Kidney epithelial cell (primary cell): ENCODE results near the gene FAM114A2. TPM values are rescaled to one million over a fixed set of nuclear protein-coding genes. Genes with fewer than 3 reads are reported as not detected.

Experiments
- DNase-seq: peaks from one replicate; pipeline ENCODE4 v3.0.0-alpha.2; 2010; ENCODE audit warnings: low read depth
- H3K27me3 ChIP-seq: 2 replicates; pipeline ENCODE4 v1.6.0; 2011; ENCODE audit warnings: low read length; ENCODE audit not compliant: control insufficient read depth, insufficient read depth
- H3K36me3 ChIP-seq: 2 replicates; pipeline ENCODE4 v1.5.1; 2011; ENCODE audit warnings: low read length; ENCODE audit not compliant: control insufficient read depth, insufficient read depth
- H3K4me3 ChIP-seq: 2 replicates; pipeline ENCODE4 v1.5.1; 2011; ENCODE audit warnings: low read depth, mild to moderate bottlenecking, control low read depth, low read length
- CTCF ChIP-seq: IDR thresholded peaks from 2 replicates; pipeline ENCODE4 v1.5.1; 2011; ENCODE audit warnings: mild to moderate bottlenecking, moderate library complexity, low read length, control low read depth, inconsistent platforms; ENCODE audit not compliant: insufficient read depth, poor library complexity, severe bottlenecking
- total RNA-seq: library from RNA; depleted of rRNA; stranded (reverse); fragments of >200 nt; gene quantifications from 2 replicates; pipeline ENCODE4 v1.2.3, GENCODE V29; 2015

The FAM114A2 gene
- total RNA-seq, 1 donor from 2014 or later, result 14.5 TPM

- no peak for DNase-seq
- TF ChIP-seq CTCF, result no peak
- H3K27me3 ChIP-seq, result no peaks in the 10 kb centered on the region
- H3K4me3 ChIP-seq, result no peak overlapping the region
- H3K36me3 ChIP-seq, result no peaks in the 10 kb centered on the region
These were observed 86.7 kb downstream of the FAM114A2 start for GRCh38 chr5:153952057-153952456.

GRCh38 chr5:153941265-153941664, 97.4 kb downstream of the FAM114A2 start:
- Histone ChIP-seq H3K4me3 (no peak overlapping the region), H3K27me3 (no peaks in the 10 kb centered on the region), H3K36me3 (no peaks in the 10 kb centered on the region)
- no peak for DNase-seq
- TF ChIP-seq CTCF, result no peak

Other genes with a start within 250 kb of the FAM114A2 start
- 47.2 and 51.0 TPM in 2 replicates for gene MFAP3, start 57 bp upstream of the FAM114A2 start, total RNA-seq
- gene GALNT10, start 151.8 kb upstream of the FAM114A2 start, total RNA-seq, result 27.6 and 28.8 TPM in 2 replicates